ENCODE data around the gene LRMDA. TPM values are rescaled to one million over a fixed set of nuclear protein-coding genes. Genes with fewer than 3 reads are reported as not detected.

The LRMDA gene
- total and polyA plus RNA-seq, 2 of the 8 experiments (the other 6 are each of a cell fraction or from before 2014, with no cell fraction given), result 0.86 to 2.8 TPM

GRCh38 chr10:76035206-76036110 lies 604.0 kb downstream of the LRMDA start:
- 84% methylated on average over 19 of the region's 20 CpGs; no CpG with 5 or more reads in 1 of the 2 experiments for WGBS, 2 experiments (ENCODE audit: extremely low coverage in 1 of 2, insufficient coverage in 1 of 2, insufficient read length in 1 of 2, insufficient replicate concordance in 2 of 2, low coverage in 1 of 2, low lambda C conversion rate in 2 of 2, missing lambda C conversion rate in 1 of 2)
- H2BK5ac ChIP-seq (ENCODE audit: low read depth, low read length), result no peak overlapping the region
- H3K4me3 ChIP-seq (ENCODE audit: extremely low read depth in 1 of 4, insufficient read depth in 2 of 4, low read depth in 3 of 4, low read length in 4 of 4), result no peak overlapping the region
- H3K36me3 ChIP-seq (ENCODE audit: control insufficient read depth in 2 of 4, insufficient read depth in 4 of 4, low read length in 3 of 4), result no peaks in the 10 kb centered on the region; a peak in 1 of 8 replicates
- ChIA-PET POLR2A (ENCODE audit: partially characterized antibody) (no interaction called here), CTCF (ENCODE audit: partially characterized antibody) (interaction anchor here (0.6 to 4.7 kb wide), 28 partner anchors 9 to 982 kb away, joined by 3 to 44 read pairs (median 4); partner anchors contain the start of gene LRMDA)
- H2AK5ac ChIP-seq (ENCODE audit: low read depth, low read length), result no peak overlapping the region
- no peak overlapping the region for H3K4ac ChIP-seq (replicated peaks; ENCODE audit: insufficient read length, low read depth, low read length)
- H3K27me3 ChIP-seq (replicated peaks in 1 of 4; ENCODE audit: control insufficient read depth in 3 of 4, extremely low read depth in 1 of 4, insufficient read depth in 3 of 4, low read length in 3 of 4), result no peaks in the 10 kb centered on the region
- no peak overlapping the region for H3K18ac ChIP-seq (ENCODE audit: extremely low read depth, low read length)
- no peak for FAIRE-seq
- H2BK120ac ChIP-seq (replicated peaks; ENCODE audit: low read depth, low read length), result no peak overlapping the region
- H3K23ac ChIP-seq (ENCODE audit: insufficient read length), result no peak overlapping the region
- no peak overlapping the region for H3K27ac ChIP-seq (ENCODE audit: low read depth, low read length)
- no peaks in the 10 kb centered on the region for H4K20me1 ChIP-seq (replicated peaks in 1 of 2; ENCODE audit: control insufficient read depth in 1 of 2, insufficient read depth in 2 of 2, low read length in 2 of 2)
- H3K4me2 ChIP-seq (ENCODE audit: insufficient read depth in 1 of 2, low read depth in 2 of 2, low read length in 2 of 2), result no peak overlapping the region
- H4K91ac ChIP-seq (replicated peaks; ENCODE audit: insufficient read length, low read length), result no peak overlapping the region
- H3K9me3 ChIP-seq (ENCODE audit: insufficient read depth in 2 of 2, low read depth in 1 of 2, low read length in 1 of 2), result peaks cover 10 to 11% of the 10 kb centered on the region in 2 experiments; a peak in 2 of 4 replicates
- H4K5ac ChIP-seq (ENCODE audit: insufficient read length, low read depth, low read length), result no peak overlapping the region
- H3K4me1 ChIP-seq (replicated peaks in 1 of 4; ENCODE audit: control insufficient read depth in 3 of 4, insufficient read depth in 4 of 4, low read length in 3 of 4), result peaks cover 0 to 3% (median under 1%) of the 10 kb centered on the region in 4 experiments; a peak in 2 of 7 replicates
- no peak overlapping the region for H3K14ac ChIP-seq (ENCODE audit: insufficient read length)
- no peak overlapping the region for H2AFZ ChIP-seq (ENCODE audit: low read length)
- no peaks in the 10 kb centered on the region for H3K79me1 ChIP-seq (ENCODE audit: low read depth, low read length)
- H3K79me2 ChIP-seq (ENCODE audit: control insufficient read depth in 1 of 2, insufficient read depth in 2 of 2, low read length in 2 of 2), result no peaks in the 10 kb centered on the region
- H3K56ac ChIP-seq (replicated peaks; ENCODE audit: insufficient read length, low read depth, low read length), result no peak overlapping the region
- H2BK20ac ChIP-seq (ENCODE audit: low read length), result no peak overlapping the region
- no peak overlapping the region for H2BK12ac ChIP-seq (ENCODE audit: low read depth, low read length)
- H2BK15ac ChIP-seq (ENCODE audit: low read length), result no peak overlapping the region
- H4K8ac ChIP-seq (ENCODE audit: extremely low read depth, insufficient read depth, low read length), result no peak overlapping the region
- no peak for DNase-seq (ENCODE audit: low read depth in 1 of 2, low spot score in 2 of 2)
- no peak overlapping the region for H3K9ac ChIP-seq (replicated peaks in 1 of 4; ENCODE audit: extremely low read depth in 1 of 4, low read depth in 3 of 4, low read length in 3 of 4)
- no peaks in the 10 kb centered on the region for H3K23me2 ChIP-seq (ENCODE audit: low read depth, low read length)
- TF ChIP-seq MAFK (IDR thresholded peaks at IDR 0.05; ENCODE audit: low read depth, low read length) (no peak), CBX5 (IDR thresholded peaks at IDR 0.05; ENCODE audit: low read depth, low read length) (no peak)
